ENCODE data around the gene RETSAT. TPM values are rescaled to one million over a fixed set of nuclear protein-coding genes. Genes with fewer than 3 reads are reported as not detected.
A peak's percentile ranks its signal among the peaks of the same experiment; 100 is the strongest.
"Not testable (repeated sequence)": the region's sequence is repeated elsewhere in the genome, so short reads cannot be mapped to it uniquely, and the experiment has no call there.

Gene RETSAT
- total RNA-seq, result 39.6 TPM

GRCh38 chr2:85354286-85355072, at the start of gene RETSAT, which contains the start of gene ELMOD3:
TSS of gene RETSAT (minus strand) at chr2:85354528. CDS start at chr2:85354507, 21 bp downstream.
TSS of gene ELMOD3 (plus strand) at chr2:85354769. CDS start at chr2:85357199, 2,430 bp downstream.
- DNase-seq (ENCODE audit: low spot score), result peak; percentile 99

GRCh38 chr2:85401844-85402243, 47.5 kb upstream of the RETSAT start:
- DNase-seq (ENCODE audit: low spot score), result no peak

DNA sequence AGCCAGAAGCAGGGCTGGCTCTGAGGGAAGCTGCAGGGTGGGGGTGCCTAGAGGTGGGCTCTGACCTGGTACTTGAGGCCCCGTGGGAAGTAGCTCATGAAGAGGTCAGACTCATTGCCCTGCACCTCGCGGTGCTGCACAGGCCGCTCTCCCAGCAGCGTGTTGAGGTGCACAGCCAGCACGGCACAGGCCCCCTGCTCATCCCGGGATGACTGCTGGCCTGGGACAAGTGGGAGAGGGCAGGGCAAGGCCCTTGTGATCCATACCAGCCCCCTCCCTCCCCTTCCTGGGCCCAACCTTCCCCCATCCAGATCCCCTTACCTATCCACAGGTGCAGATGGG, 47.1 kb upstream of the RETSAT start:
- DNase-seq (ENCODE audit: low spot score), result no peak

DNA sequence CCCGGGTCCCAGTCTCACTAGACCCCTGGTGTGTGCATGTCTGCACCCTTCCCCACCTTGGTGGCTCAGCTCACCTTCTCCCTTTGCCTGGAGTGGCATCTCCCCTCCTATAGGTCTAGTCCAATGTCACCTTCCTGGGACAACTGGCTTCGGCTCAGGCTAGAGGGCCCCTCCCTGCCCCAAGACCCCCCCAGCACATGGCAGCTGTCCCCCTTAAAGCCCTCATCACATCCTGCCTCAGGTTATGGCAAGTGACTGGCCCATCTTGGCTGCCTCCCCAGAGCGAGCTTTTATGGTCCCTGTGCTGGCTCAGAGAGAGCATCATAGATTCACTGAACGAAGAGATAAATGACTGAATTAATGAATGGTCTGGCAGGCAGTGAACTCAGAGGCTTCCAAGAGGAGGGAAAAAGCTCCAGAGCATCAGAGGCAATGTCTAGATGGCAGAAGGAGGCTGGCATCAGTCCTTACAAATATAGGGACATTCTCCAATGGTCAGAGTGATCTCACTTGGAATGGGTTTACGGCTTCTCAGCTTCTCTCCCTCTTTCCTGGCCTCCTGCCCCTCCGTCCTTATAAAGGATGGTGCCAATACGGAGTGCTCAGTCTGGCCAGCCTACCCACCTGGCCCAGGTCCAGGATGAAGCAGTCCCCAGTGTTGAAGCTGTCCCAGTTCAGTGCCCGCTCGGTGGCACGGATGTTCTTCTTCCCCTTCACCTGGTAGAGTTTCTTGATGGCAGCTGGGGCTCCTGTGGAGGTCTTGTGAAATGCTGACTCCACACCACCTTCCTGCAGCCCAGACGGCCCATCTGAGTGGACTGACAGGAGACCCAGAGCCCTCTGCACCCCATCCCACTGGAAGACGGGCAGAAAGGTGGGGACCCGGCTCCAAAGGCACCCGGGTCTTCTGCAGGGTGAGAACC, 46.5 kb upstream of the RETSAT start:
- DNase-seq (ENCODE audit: low spot score), result no peak

DNA sequence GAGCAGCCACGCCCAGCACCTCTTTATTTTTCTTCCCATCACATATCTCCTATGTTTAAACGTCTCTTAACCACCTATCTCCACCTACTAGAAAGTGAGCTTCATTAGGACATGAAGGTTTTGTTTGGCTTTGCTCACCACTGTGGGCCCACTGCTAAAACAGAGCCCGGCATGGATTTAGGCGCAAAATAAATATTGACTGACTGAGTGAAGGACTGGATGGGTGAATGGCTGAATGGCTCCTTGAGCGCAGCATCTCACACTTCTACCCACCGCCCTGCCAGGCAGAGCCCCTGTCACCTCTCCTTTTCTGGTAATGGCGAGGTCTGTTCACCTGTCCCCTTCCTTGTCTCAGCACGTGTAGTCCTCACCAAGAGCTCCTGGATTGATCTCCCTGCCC, 45.7 kb upstream of the RETSAT start:
- DNase-seq (ENCODE audit: low spot score), result no peak

GRCh38 chr2:85399183-85399455, 44.8 kb upstream of the RETSAT start:
- no peak for DNase-seq (ENCODE audit: low spot score)

- no peak for DNase-seq (ENCODE audit: low spot score)
Measured at GRCh38 chr2:85398426-85399182, 44.3 kb upstream of the RETSAT start.

DNA sequence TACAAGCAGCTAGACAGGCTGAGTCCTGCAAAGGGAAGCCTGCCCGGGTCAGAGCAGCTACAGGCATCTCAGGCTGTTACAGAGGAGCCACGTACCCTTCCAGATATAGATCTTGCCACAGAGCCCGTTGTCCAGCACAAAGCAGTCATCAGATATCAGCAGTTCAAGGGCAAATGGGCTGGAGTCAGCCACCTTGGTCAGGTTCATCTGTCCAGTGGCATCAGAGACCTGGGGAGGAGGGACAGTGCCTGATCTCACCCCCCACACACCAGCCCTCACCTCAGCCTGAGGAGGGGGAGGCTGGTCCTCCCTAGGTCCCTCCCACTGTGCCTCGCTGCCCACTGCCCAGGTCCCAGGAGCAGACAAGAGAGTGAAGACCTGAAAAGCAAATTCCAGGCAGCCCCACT, 43.6 kb upstream of the RETSAT start:
- DNase-seq (ENCODE audit: low spot score), result no peak

GRCh38 chr2:85396531-85397470, 42.5 kb upstream of the RETSAT start:
- DNase-seq (ENCODE audit: low spot score), result peak; percentile 58

DNA sequence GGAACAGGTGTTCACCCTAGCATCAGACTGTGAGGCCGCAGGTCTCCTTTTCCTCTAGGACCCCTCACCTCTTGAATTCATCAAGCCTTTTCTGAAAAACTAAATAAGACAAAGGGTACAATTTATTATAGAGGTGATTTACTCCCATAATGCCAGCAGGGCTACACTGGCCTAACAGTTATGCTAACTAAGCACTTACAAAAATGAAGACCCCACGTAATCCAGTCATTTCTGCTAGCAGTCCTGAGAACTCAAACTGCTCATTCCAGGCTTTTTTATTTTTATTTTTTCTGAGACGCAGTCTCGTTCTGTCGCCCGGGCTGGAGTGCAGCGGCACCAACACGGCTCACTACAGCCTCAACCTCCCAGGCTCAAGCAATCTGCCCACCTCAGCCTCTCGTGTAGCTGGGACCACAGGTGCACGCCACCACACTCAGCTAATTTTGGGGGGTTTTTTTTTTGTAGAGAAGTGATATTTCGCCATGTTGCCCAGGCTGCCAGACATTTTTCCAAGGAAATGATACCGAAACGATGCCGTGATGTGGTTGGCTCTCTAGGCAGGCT, 41.7 kb upstream of the RETSAT start:
- DNase-seq (ENCODE audit: low spot score), result no peak

DNA sequence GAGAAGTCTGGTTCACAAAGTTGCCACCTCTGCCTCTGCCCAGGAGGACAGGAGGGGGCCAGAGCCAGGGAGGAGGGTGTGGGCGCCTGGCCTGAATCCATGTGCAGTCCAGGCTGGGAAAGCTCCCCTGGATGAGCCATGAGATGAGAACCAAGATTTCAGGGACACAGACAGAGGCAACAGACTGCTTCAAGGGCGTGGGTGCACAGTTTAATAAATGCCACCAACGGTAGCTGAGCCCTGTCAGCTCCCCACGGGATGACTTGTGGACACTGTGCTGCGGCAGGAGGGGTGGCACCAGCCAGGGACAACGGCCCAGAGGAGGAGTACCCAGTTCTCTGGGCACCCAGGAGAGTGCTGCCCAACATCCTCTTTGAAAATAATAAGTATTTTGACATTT, 40.6 kb upstream of the RETSAT start:
- DNase-seq (ENCODE audit: low spot score), result no peak

GRCh38 chr2:85394261-85394681, 39.9 kb upstream of the RETSAT start:
- DNase-seq (ENCODE audit: low spot score), result no peak

DNA sequence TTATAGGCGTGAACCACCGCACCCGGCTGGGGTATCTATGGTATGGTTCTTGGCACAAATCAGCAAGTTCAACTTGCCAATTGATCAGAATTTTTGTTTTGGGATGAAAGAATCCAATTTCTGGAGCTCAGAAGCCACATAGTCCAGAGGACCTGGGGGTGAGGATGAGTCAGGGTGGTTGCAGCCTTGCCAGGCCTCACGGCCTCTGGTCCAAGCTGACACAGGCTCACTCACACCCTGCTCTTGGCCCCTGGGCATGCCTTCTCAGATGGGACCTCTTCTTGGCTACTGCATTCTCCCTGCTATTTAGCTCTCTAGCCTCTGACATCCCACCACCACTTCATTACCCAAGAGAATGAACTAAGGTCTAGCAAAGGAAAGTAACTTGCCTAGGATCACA, 39.5 kb upstream of the RETSAT start:
- DNase-seq (ENCODE audit: low spot score), result no peak

- DNase-seq (ENCODE audit: low spot score), result peak; percentile 71
Measured at GRCh38 chr2:85390941-85391669, 36.8 kb upstream of the RETSAT start.

DNA sequence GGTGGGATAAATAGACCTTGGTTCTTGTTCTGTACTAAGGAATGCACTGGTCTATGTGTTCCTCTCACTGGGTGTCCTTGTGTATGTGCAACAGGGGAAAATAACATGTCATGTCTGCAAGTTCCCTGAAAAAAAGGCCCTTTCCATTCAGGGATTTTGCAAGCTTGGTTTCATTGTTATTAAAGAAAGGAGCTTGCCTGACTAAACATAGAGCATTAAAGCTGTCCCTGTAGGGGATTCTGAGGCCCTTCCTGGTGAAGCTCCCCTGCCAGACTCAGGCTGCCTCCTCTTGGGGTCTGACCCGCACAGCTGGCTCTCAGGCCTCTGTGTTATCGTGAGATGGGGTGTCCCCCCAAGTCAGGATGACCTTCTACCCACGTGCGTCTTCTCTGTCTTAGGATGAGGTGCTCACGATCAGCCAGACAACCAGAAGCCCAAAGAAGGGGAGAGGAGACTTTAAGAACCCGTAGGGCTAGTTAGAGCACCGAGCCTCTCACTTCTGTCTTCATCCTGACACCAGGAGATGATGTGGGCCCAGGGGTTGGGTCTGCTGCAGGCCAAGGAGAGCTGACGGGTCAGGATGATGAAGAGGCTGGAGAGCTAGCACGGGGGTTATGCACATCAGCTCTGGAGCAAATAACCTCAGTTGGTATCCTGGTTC, 34.7 kb upstream of the RETSAT start:
- no peak for DNase-seq (ENCODE audit: low spot score)

DNA sequence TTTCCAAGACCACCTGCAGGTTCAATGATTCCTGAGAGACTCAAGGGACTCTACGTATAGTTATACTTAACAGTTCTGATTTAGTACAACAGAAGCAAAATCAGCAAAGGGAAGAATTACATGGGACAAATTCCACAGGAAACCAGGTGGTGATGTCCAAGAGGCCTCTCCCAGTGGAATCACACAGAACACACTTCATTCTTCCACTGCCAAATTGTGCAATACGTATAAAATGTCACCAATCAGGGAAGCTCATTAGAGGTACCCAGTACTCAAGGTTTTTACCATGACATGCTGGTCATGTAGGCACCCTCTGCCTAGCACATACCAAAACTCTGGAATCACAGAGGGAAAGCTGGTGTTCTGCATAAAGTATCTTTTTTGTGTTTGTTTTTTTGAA, 33.4 kb upstream of the RETSAT start:
- DNase-seq (ENCODE audit: low spot score), result no peak

DNA sequence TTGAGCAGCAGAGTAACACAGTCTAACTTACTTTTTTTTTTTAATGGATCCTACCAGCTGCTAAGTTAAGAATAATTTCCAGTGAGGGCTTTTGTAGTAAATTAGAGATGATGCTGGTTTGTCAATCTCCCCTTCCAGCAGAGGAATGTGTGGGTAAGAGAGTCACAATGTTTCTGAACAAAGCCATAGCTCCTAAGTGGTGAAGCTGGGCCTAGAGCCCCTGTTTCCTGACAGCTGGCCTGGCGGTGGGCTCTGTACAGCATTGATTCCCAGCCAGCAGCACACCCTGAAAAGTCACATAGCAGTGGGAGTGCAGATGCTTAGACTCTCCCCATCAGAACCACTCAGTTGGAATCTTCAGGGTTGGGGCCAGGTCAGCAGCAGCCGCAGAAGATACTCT, 31.4 kb upstream of the RETSAT start:
- no peak for DNase-seq (ENCODE audit: low spot score)

DNA sequence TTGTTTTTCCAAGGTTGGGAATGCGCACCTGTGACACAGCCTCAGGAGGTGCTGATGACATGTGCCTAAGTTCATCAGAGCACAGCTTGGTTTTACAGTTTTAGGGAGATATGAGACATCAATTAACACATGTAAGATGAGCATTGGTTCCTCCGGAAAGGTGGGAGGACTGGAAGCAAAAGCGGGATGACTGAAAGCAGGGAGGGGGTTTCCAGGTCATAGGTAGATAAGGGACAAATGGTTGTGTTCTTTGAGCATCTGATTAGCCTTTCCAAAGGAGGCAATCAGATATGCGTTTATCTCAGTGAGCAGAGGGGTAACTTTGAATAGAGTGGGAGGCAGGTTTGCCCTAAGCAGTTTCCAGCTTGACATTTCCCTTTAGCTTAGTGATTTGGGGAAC, 29.5 kb upstream of the RETSAT start:
- DNase-seq (ENCODE audit: low spot score), result no peak

- DNase-seq (ENCODE audit: low spot score), result not testable (repeated sequence)
Measured at GRCh38 chr2:85383151-85383550, 28.8 kb upstream of the RETSAT start.

GRCh38 chr2:85380048-85380447, 25.7 kb upstream of the RETSAT start:
- no peak for DNase-seq (ENCODE audit: low spot score)
